Measurements from ENCODE around the gene MMP10. TPM values are rescaled to one million over a fixed set of nuclear protein-coding genes. Genes with fewer than 3 reads are reported as not detected.
"Not testable (repeated sequence)": the region's sequence is repeated elsewhere in the genome, so short reads cannot be mapped to it uniquely, and the experiment has no call there.

MMP10 gene
- total and polyA plus RNA-seq, 2 donors (not counting 1 experiment from before 2014, with no cell fraction given): 0.17 to 0.66 TPM

DNA sequence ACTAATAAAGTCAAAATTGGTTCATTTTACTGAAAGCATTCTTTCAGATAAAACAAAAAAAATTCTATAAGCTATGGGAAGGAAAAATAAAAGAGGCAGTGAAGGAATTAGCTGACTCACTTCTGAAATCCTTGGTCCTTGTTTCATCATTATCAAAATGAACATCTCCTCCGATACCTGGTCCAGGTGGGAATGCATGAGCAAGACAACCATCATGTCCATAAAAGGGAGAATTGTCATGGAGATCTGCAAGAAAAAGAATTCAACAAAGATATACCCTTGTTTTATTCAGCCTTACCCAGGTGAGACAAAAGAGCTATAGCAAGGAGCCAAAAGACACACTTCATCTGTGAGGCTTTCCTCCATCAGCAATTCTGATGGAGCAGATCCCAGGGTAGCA lies 27.2 kb downstream of the MMP10 start:
- TF ChIP-seq CTCF (conservative IDR thresholded peaks at IDR 0.05 in 1 of 2, IDR thresholded peaks at IDR 0.05 in 1 of 2; ENCODE audit: low read depth in 1 of 2, low read length in 2 of 2): no peak
- TF ChIP-seq EZH2 (IDR thresholded peaks at IDR 0.05; ENCODE audit: low read length, missing control alignments): no peak
- Histone ChIP-seq H3K9me3 (ENCODE audit: control insufficient read depth, insufficient read depth, low read depth, low read length) (no peaks in the 10 kb centered on the region), H3K4me2 (ENCODE audit: extremely low read depth, insufficient read depth, low read length) (no peak overlapping the region), H3K27ac (ENCODE audit: insufficient read depth, low read length) (no peak overlapping the region), H3K4me1 (ENCODE audit: control insufficient read depth, extremely low read depth, insufficient read depth, low read length) (peaks cover 2% of the 10 kb centered on the region), H3K36me3 (ENCODE audit: control insufficient read depth, insufficient read depth, low read length) (no peaks in the 10 kb centered on the region), H4K20me1 (ENCODE audit: control insufficient read depth, extremely low read depth, insufficient read depth, low read length) (no peaks in the 10 kb centered on the region), H3K79me2 (ENCODE audit: control insufficient read depth, insufficient read depth, low read length) (no peaks in the 10 kb centered on the region), H3K27me3 (ENCODE audit: control insufficient read depth, insufficient read depth, low read length) (peaks cover 4% of the 10 kb centered on the region), H3K4me3 (replicated peaks in 1 of 4; ENCODE audit: control extremely low read depth in 1 of 4, insufficient read depth in 1 of 4, low read depth in 3 of 4, low read length in 4 of 4) (no peak overlapping the region), H3K9ac (ENCODE audit: insufficient read depth, low read length) (no peak overlapping the region), H2AFZ (ENCODE audit: low read length) (no peak overlapping the region)
- DNase-seq (ENCODE audit: low read depth in 2 of 2): no peak

GRCh38 chr11:102751673-102752072 lies 28.8 kb downstream of the MMP10 start:
- TF ChIP-seq CTCF (conservative IDR thresholded peaks at IDR 0.05 in 1 of 2, IDR thresholded peaks at IDR 0.05 in 1 of 2; ENCODE audit: low read depth in 1 of 2, low read length in 2 of 2): no peak
- no peak for TF ChIP-seq EZH2 (IDR thresholded peaks at IDR 0.05; ENCODE audit: low read length, missing control alignments)

GRCh38 chr11:102749101-102749722 lies 31.2 kb downstream of the MMP10 start:
- H3K27ac ChIP-seq (ENCODE audit: insufficient read depth, low read length): no peak overlapping the region
- no peak overlapping the region for H3K4me2 ChIP-seq (ENCODE audit: extremely low read depth, insufficient read depth, low read length)
- DNase-seq (ENCODE audit: low read depth in 2 of 2): no peak
- H3K9ac ChIP-seq (ENCODE audit: insufficient read depth, low read length): no peak overlapping the region
- H4K20me1 ChIP-seq (ENCODE audit: control insufficient read depth, extremely low read depth, insufficient read depth, low read length): no peaks in the 10 kb centered on the region
- no peaks in the 10 kb centered on the region for H3K36me3 ChIP-seq (ENCODE audit: control insufficient read depth, insufficient read depth, low read length)
- H3K27me3 ChIP-seq (ENCODE audit: control insufficient read depth, insufficient read depth, low read length): peaks cover 2% of the 10 kb centered on the region
- H3K4me3 ChIP-seq (replicated peaks in 1 of 4; ENCODE audit: control extremely low read depth in 1 of 4, insufficient read depth in 1 of 4, low read depth in 3 of 4, low read length in 4 of 4): no peak overlapping the region
- H3K79me2 ChIP-seq (ENCODE audit: control insufficient read depth, insufficient read depth, low read length): no peaks in the 10 kb centered on the region
- H3K9me3 ChIP-seq (ENCODE audit: control insufficient read depth, insufficient read depth, low read depth, low read length): no peaks in the 10 kb centered on the region
- no peaks in the 10 kb centered on the region for H3K4me1 ChIP-seq (ENCODE audit: control insufficient read depth, extremely low read depth, insufficient read depth, low read length)
- TF ChIP-seq EZH2 (IDR thresholded peaks at IDR 0.05; ENCODE audit: low read length, missing control alignments) (no peak), CTCF (conservative IDR thresholded peaks at IDR 0.05 in 1 of 2, IDR thresholded peaks at IDR 0.05 in 1 of 2; ENCODE audit: low read depth in 1 of 2, low read length in 2 of 2) (no peak)
- H2AFZ ChIP-seq (ENCODE audit: low read length): no peak overlapping the region

More at GRCh38 chr11:102751673-102752072, 28.8 kb downstream of the MMP10 start:
- no peaks in the 10 kb centered on the region for H3K9me3 ChIP-seq (ENCODE audit: control insufficient read depth, insufficient read depth, low read depth, low read length)
- H3K27ac ChIP-seq (ENCODE audit: insufficient read depth, low read length): no peak overlapping the region
- H3K4me3 ChIP-seq (replicated peaks in 1 of 4; ENCODE audit: control extremely low read depth in 1 of 4, insufficient read depth in 1 of 4, low read depth in 3 of 4, low read length in 4 of 4): no peak overlapping the region
- H3K79me2 ChIP-seq (ENCODE audit: control insufficient read depth, insufficient read depth, low read length): no peaks in the 10 kb centered on the region
- no peak overlapping the region for H2AFZ ChIP-seq (ENCODE audit: low read length)
- H3K27me3 ChIP-seq (ENCODE audit: control insufficient read depth, insufficient read depth, low read length): peaks cover 4% of the 10 kb centered on the region
- no peaks in the 10 kb centered on the region for H3K4me1 ChIP-seq (ENCODE audit: control insufficient read depth, extremely low read depth, insufficient read depth, low read length)
- no peaks in the 10 kb centered on the region for H3K36me3 ChIP-seq (ENCODE audit: control insufficient read depth, insufficient read depth, low read length)
- no peaks in the 10 kb centered on the region for H4K20me1 ChIP-seq (ENCODE audit: control insufficient read depth, extremely low read depth, insufficient read depth, low read length)
- no peak for DNase-seq (ENCODE audit: low read depth in 2 of 2)
- no peak overlapping the region for H3K9ac ChIP-seq (ENCODE audit: insufficient read depth, low read length)
- H3K4me2 ChIP-seq (ENCODE audit: extremely low read depth, insufficient read depth, low read length): no peak overlapping the region

- H3K4me2 ChIP-seq (ENCODE audit: extremely low read depth, insufficient read depth, low read length); H3K9me3 ChIP-seq (ENCODE audit: control insufficient read depth, insufficient read depth, low read depth, low read length); H2AFZ ChIP-seq (ENCODE audit: low read length); H4K20me1 ChIP-seq (ENCODE audit: control insufficient read depth, extremely low read depth, insufficient read depth, low read length); H3K4me1 ChIP-seq (ENCODE audit: control insufficient read depth, extremely low read depth, insufficient read depth, low read length); H3K9ac ChIP-seq (ENCODE audit: insufficient read depth, low read length); DNase-seq (ENCODE audit: low read depth in 2 of 2); H3K4me3 ChIP-seq (replicated peaks in 1 of 4; ENCODE audit: control extremely low read depth in 1 of 4, insufficient read depth in 1 of 4, low read depth in 3 of 4, low read length in 4 of 4); H3K27me3 ChIP-seq (ENCODE audit: control insufficient read depth, insufficient read depth, low read length); H3K36me3 ChIP-seq (ENCODE audit: control insufficient read depth, insufficient read depth, low read length); H3K79me2 ChIP-seq (ENCODE audit: control insufficient read depth, insufficient read depth, low read length); H3K27ac ChIP-seq (ENCODE audit: insufficient read depth, low read length): not testable (repeated sequence)
Measured at GRCh38 chr11:102746746-102747578, 33.5 kb downstream of the MMP10 start.

Data from fibroblast of lung (primary cell).